Measurements from ENCODE around the gene GRIN3A. TPM values are rescaled to one million over a fixed set of nuclear protein-coding genes. Genes with fewer than 3 reads are reported as not detected.

Gene GRIN3A
- total RNA-seq, 2 donors from 2014 or later, result not detected

DNA sequence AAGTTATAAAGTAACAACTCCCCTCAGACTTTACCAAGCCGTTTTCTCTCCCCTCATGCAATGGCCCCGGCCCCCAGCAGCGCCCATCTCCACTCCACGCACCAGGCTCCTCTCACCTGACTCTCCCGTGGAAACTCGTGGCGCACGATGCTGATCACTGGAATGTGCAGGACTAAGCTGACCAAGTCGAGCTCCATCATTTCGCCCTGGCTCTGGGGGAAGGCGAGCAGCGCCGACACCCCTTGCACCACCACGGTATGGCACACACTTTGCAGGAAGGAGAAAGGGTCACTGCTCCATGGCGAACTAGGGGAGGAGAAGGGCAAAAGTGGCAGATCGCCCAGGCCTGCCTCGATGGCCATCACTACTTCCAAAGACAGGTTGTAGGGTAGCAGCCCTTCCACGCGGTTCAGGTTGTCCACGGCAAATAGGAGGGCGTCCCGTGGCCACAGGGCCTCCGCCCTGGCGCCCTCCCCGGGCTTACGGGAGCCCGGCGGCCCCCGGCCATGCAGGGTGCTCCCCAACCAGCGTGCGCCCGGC, 1.2 kb downstream of the GRIN3A start:
- H3K36me3 Mint-ChIP-seq (ENCODE audit: low read depth), result no peaks in the 10 kb centered on the region
- H3K4me1 Mint-ChIP-seq, result peaks cover 11% of the 10 kb centered on the region
- peaks cover 67% of the 10 kb centered on the region for H3K27me3 Mint-ChIP-seq (ENCODE audit: insufficient read depth)
- no peak overlapping the region for H3K9ac ChIP-seq (ENCODE audit: extremely low read depth, low read length, poor library complexity, severe bottlenecking)
- no peak overlapping the region for H3K27ac ChIP-seq (ENCODE audit: low read depth, low read length)
- TF ChIP-seq, protein P1, sequence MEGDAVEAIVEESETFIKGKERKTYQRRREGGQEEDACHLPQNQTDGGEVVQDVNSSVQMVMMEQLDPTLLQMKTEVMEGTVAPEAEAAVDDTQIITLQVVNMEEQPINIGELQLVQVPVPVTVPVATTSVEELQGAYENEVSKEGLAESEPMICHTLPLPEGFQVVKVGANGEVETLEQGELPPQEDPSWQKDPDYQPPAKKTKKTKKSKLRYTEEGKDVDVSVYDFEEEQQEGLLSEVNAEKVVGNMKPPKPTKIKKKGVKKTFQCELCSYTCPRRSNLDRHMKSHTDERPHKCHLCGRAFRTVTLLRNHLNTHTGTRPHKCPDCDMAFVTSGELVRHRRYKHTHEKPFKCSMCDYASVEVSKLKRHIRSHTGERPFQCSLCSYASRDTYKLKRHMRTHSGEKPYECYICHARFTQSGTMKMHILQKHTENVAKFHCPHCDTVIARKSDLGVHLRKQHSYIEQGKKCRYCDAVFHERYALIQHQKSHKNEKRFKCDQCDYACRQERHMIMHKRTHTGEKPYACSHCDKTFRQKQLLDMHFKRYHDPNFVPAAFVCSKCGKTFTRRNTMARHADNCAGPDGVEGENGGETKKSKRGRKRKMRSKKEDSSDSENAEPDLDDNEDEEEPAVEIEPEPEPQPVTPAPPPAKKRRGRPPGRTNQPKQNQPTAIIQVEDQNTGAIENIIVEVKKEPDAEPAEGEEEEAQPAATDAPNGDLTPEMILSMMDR (conservative IDR thresholded peaks at IDR 0.05), result no peak
- no peak overlapping the region for H3K27ac Mint-ChIP-seq
- peak; percentile 54 for DNase-seq
- H3K9me3 ChIP-seq (ENCODE audit: control insufficient read depth, low read length), result peaks cover 16% of the 10 kb centered on the region
- H3K4me3 ChIP-seq (ENCODE audit: low read length), result no peak overlapping the region
- no peaks in the 10 kb centered on the region for H3K9me3 Mint-ChIP-seq
- no peaks in the 10 kb centered on the region for H3K4me1 ChIP-seq (ENCODE audit: control insufficient read depth, insufficient read depth, low read length)
- H3K27me3 ChIP-seq (ENCODE audit: control insufficient read depth, insufficient read depth, low read length, poor library complexity, severe bottlenecking), result peaks cover 63% of the 10 kb centered on the region
- peak overlapping the region; percentile 19 for H3K4me3 Mint-ChIP-seq
- 58 to 62% methylated on average over 26 to 32 of the region's 32 CpGs for WGBS, 2 experiments (ENCODE audit: insufficient coverage in 1 of 2, insufficient read length in 1 of 2)
- no peaks in the 10 kb centered on the region for H3K36me3 ChIP-seq (ENCODE audit: control insufficient read depth, insufficient read depth, low read length)

DNA sequence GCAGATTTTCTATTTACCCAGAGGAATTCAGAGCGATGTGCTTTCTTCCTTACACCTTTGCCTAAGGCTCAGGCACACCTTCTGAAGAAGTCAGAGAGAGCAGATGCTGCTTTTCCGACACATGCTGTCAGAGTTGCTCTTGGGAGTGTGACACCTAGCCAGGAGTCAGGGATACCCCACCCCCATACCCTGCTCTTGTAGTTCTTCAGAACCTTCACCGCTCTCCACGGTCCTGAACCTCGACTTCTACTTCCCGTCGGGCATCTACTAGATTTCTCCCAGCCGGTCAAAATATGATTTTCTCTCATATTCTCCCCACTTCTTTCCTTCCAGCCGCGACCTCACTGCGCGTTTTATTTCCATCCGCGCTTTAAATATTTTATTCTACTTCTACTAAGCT, 1.7 kb downstream of the GRIN3A start:
- TF ChIP-seq, protein P1 (conservative IDR thresholded peaks at IDR 0.05), result no peak
- Histone ChIP-seq H3K9me3 (ENCODE audit: control insufficient read depth, low read length) (peaks cover 21% of the 10 kb centered on the region), H3K4me1 (ENCODE audit: control insufficient read depth, insufficient read depth, low read length) (no peaks in the 10 kb centered on the region), H3K4me3 (ENCODE audit: low read length) (no peak overlapping the region), H3K27me3 (ENCODE audit: control insufficient read depth, insufficient read depth, low read length, poor library complexity, severe bottlenecking) (peaks cover 63% of the 10 kb centered on the region), H3K36me3 (ENCODE audit: control insufficient read depth, insufficient read depth, low read length) (no peaks in the 10 kb centered on the region), H3K27ac (ENCODE audit: low read depth, low read length) (no peak overlapping the region), H3K9ac (ENCODE audit: extremely low read depth, low read length, poor library complexity, severe bottlenecking) (no peak overlapping the region)
- peak; percentile 91 for DNase-seq
- Mint-ChIP-seq H3K9me3 (no peaks in the 10 kb centered on the region), H3K27ac (no peak overlapping the region), H3K4me3 (peak overlapping the region; percentile 19), H3K27me3 (ENCODE audit: insufficient read depth) (peaks cover 67% of the 10 kb centered on the region), H3K36me3 (ENCODE audit: low read depth) (no peaks in the 10 kb centered on the region), H3K4me1 (peaks cover 11% of the 10 kb centered on the region)
- 46 to 53% methylated on average over 11 to 14 of the region's 14 CpGs for WGBS, 2 experiments (ENCODE audit: insufficient coverage in 1 of 2, insufficient read length in 1 of 2)

- Mint-ChIP-seq H3K4me3 (no peak overlapping the region), H3K9me3 (no peaks in the 10 kb centered on the region), H3K27me3 (ENCODE audit: insufficient read depth) (peaks cover 21% of the 10 kb centered on the region), H3K4me1 (no peaks in the 10 kb centered on the region), H3K36me3 (ENCODE audit: low read depth) (no peaks in the 10 kb centered on the region), H3K27ac (no peak overlapping the region)
- DNase-seq, result no peak
- Histone ChIP-seq H3K27ac (ENCODE audit: low read depth, low read length) (no peak overlapping the region), H3K9me3 (ENCODE audit: control insufficient read depth, low read length) (peaks cover 9% of the 10 kb centered on the region), H3K36me3 (ENCODE audit: control insufficient read depth, insufficient read depth, low read length) (no peaks in the 10 kb centered on the region), H3K4me3 (ENCODE audit: low read length) (no peak overlapping the region), H3K27me3 (ENCODE audit: control insufficient read depth, insufficient read depth, low read length, poor library complexity, severe bottlenecking) (peaks cover 22% of the 10 kb centered on the region), H3K4me1 (ENCODE audit: control insufficient read depth, insufficient read depth, low read length) (no peaks in the 10 kb centered on the region), H3K9ac (ENCODE audit: extremely low read depth, low read length, poor library complexity, severe bottlenecking) (no peak overlapping the region)
- TF ChIP-seq, protein P1 (conservative IDR thresholded peaks at IDR 0.05), result no peak
- 44% methylated on average over 1 of the region's 1 CpG; no CpG with 5 or more reads in 1 of the 2 experiments for WGBS, 2 experiments (ENCODE audit: insufficient coverage in 1 of 2, insufficient read length in 1 of 2)
Measured at GRCh38 chr9:101731429-101731828, 7.0 kb downstream of the GRIN3A start.
